ENCODE results near the gene BNIP1.

Gene BNIP1

DNA sequence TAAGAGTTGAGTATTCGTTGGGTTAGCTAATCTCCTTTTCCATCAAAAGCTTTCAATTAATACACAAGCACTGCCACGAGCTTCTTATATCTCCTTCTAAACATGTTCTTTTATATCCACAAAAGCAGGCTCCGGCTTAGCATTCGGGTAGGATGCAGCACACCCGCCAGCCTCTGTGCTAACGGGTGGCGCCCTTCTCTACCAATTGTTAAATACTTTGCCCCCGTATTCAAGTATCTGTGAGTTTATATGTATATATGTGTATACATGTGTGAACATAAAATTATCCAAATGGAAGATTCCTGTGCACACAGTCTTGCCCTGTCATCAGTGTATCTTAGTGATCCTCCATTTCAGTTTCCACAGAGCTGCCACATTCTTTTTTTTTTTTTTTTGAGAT is 27.8 kb downstream of the BNIP1 start:
- no peak for DNase-seq

DNA sequence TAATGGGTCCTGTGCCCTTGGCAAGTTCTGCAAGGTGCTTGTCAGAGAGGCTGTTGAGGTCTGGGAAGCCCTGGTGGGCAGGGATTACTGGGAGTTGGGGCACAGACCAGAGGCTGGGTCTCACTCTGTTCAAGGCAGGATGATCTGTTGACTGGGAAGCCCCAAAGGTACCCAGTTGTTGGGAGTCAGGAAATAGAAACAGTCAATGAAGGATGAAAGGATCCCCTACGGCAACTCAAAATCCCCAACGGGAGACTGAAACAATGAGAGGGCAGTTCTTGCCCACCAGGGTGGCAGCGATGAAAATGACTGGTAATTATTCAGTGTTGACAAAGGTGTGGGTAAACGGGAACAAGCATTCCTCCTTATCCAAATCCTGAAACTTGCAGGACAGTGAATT is 31.2 kb downstream of the BNIP1 start:
- no peak for DNase-seq

DNA sequence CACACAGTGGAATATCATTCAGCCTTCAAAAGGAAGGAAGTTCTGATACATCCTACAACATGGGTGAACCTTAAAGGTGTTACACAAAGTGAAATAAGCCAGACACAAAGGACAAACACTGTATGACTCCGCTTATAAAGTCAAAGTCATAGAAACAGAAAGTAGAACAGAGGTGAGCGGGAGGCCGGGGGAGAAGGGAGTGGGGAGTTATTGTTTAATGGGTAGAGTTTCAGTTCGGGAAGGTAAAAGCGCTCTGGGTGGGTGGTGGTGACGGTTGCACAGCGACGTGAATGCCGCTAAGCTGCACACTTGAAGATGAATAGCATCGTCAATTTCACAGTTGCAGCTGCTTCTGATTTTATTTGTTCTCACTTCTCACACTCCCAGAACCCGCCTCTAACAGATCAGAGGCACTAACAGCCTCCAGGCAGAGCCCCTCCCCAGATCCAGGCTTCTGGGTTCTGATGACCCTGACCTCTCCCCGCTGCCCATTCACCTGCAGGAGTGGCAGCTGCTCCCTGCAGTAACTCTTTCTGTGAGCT is 34.1 kb downstream of the BNIP1 start:
- DNase-seq, result no peak

DNA sequence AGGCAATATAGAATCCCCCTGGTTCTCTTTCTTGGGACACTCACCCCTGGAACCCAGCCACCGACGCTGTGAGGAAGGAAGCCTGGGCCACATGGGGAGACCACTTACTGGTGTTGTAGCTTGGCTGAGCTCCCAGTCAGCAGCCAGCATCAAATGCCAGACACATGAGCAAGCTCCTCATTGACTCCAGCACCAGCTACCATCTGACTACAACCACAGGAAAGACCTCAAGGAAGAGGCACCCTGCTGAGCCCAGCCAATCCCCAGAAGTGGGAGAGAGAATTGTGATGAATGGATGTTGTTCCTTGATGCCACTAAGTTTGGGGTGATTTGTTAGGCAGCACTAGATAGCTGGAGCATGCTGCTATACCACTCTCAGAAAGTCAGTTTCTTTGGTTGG is 36.0 kb downstream of the BNIP1 start:
- DNase-seq, result no peak

DNA sequence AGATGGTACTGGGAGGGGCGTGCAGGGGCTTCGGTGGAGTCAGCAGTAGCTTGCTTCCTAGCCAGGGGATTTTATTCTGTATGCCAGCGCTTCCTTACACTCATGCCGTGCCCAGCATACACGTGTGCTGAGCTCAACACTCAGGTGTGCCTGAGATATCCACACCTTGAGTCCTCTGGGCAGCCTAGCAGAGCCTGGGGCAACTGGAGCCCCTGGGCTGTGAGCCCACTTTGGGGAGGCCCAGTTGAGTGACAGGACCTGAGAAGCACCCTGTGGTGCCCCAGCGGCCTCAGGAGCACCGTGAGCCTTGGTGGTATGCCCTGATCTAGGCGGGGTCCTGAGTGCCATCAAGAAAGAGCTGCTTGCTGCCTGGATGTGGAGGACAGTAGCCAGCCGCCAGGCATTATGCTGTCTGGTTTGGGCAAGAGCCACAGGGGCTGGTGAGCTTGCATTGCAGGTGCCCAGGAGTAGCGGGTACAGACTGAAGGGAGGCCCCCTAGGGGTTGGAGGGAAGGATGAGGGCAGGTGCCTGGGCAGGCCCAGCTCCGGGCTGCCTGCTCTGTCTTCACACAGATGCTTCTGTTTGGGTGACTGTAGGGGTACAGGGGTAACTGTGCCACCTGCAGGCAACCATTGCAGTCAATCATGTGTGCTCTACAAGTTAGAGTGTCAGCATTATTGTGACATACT is 42.9 kb downstream of the BNIP1 start:
- no peak for DNase-seq

DNA sequence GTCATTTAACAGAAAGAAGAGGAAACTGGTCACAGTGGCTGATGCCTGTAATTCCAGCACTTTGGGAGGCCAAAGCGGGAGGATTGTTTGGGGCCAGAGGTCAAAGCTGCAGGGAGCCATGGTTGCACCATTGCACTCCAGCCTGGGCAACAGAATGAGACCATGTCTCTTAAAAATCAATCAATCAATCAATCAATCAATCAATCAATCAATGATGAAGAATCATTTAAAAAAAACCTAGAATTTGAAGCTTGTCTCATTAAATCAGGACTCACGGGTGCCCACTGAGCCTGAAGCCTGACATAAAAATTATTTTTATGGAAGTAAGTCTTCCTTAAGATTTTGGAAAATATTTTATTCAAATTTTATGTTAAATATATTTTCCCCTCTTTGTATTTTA is 43.9 kb downstream of the BNIP1 start:
- no peak for DNase-seq

DNA sequence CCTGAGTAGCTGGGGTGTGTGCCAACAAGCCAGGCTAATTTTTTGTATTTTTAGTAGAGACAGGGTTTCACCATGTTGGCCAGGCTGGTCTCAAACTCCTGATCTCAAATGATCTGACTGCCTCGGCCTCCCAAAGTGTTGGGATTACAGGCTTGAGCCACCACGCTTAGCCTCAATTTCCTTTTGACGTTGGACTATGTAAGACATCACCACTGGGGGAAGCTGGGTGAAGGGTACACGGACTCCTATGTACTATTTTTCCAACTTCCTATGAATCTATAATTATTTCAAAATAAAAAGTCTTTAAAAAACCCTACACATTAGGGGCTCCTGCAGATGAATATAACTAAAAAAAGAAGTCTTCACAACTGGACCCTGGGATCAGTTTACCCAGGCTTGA is 46.7 kb downstream of the BNIP1 start:
- DNase-seq, result no peak

DNA sequence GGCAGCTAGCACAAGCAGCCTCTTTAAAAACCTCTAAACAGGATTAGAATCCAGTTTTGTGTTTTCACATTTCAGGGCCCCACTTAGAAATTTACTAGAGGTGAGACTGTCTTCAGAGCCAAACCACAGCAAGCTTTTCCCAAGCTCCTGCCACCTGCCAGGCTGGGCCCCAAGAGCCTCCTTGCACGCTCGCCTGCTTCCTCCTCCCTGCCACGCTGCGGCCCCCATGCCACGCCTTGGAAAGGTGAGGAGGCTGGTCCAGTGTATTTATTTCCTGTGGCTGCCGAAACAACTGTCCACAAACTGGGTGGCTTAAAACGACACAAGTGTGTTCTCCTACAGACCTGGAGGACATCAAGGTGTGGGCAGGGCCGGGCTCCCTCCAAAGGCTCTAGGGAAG is 47.2 kb downstream of the BNIP1 start:
- DNase-seq, result no peak

DNA sequence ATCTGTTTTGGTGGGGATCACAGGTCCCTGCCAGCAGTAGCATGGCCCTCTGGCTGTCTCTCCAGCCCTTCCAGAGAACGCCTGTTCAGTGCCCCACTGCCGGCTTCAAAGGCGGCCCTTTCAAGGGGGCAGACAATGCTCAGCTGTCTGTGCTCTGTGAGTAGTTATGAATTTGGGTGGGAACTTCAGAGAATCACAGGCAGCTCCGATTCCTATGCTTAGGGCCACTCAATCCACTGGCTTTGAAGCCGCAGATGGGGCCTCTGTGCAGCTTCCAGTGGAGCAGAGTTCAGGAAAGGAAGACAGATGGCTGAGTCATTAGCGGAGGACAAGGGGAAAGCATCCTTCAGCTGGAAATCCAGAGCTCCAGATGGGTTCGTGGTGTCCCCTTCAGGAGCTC is 48.2 kb downstream of the BNIP1 start:
- DNase-seq, result no peak

DNA sequence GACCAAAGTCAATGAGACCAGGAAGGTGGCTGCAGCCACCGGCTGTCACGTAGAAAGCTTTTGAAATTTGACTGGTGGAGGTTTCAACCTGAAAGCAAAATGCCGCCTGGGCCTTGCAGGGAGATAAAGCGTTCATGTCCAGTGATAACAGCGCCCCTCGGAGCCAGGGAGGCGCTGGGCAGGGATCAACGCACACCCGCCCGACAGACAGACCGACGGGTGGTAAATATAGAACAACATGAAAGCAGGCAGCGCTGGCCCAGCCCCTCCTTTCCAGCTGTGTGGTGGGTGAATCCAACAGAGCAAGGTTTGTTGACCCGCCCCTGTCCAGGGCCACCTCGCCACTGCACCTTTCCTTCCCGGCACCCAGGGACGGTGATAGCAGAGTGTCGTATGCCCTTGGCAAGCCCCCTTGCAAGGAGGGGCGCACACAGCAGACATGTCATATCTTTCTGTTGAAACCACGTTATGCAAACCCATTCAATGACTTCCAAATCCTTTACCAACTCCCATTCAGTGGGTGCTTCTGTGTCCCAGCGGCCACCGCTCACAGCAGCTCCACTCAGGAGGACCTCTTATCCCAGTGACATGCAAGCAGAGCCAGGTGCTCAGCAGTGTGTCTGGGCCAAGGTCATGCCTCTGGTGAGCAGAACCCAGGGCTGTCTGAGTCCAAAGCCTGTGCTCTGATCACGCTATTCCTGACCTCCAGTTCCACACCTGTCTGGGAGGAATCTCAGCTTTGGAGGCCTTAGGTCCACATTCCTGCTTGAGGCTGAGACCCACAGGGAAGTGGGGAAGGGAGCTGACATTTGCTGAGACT is 52.0 kb downstream of the BNIP1 start:
- no peak for DNase-seq

DNA sequence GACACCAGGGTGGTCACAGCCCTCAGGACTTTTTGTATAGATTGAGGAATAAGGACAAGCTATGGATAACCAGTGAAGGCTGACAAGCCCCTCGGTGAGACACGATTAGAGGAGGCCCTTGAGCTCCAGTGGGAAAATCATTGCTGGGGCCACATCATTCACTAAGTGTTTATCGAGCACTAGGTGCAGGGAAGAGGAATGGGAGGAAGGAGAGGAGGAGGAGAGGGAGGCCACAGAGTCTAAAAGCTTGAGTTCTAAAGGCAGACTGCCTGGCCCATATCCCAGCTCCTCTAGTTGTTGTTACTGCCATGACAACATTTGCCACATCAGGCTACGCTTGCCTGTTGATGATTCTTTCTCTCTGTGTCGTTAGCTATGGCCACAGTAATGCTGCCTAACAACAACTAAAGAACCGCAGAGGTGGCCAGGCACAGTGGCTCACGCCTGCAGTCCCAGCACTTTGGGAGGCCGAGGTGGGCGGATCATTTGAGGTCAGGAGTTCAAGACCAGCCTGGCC is 53.1 kb downstream of the BNIP1 start:
- DNase-seq, result no peak

DNA sequence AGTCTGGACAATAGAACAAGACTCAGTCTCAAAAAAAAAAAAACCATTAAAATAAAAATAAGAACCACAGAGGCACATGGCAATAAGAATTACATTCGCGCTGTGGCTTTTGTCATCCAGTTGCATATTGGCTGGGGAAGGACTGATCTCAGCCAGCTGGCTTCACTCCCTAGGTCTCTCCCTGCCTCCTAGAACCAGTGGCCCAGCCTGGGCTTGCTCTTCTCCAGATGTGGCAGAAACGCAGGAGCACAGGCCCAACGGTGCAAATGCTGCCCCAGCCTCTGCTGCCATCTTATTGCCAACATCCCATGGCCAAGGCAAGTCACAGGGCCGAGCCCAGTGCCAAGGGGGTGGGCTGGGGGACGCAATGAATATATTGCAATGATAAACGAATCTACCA is 53.7 kb downstream of the BNIP1 start:
- no peak for DNase-seq

DNA sequence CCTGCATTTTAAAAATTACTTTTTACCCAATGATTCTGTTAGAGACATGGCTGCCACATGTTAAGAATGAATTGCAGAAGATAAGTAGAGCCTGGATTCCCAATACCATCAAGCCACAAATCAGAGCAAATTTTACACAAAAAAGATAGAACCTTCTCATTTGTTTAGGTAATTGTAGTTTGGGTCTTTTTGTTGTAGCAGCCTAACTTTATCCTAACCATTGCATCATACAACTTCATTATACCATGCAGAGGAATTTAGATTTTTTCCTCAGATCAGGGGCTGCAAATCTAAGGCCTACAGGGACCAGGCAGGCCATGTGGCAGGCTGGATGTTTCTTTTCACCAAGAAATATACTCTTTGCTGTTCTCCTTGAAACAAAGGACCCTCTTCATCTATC is 56.0 kb downstream of the BNIP1 start:
- DNase-seq, result no peak

DNA sequence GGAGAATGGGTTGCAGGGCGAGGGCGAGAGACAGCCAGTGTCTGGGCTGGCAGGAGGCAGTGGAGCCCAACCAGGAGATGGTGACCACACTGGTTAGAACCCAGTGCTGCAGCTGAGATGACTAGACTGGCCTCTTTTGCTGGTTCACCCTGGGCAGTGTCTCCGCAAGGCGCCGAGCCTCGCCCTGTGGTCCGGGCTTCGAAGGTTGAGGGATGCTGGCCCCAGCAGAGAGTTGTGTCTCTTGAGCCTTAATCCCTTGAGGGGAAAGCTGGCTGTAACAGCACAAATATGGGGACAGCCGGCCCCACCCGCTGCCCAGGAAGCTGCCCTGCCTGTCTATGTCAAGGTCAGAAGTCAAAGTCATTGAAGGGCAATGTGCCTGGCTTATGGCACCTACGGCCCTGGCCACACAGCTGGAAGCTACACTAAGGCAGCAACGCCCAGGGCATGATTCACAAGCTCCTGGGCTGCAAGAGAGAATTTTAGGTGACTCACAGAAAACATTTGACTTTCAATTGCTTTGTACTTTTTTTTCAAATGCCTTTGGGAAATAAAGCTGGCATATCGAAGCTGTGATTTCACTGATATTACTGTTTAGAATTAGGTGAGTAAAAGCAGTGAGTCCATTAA is 57.4 kb downstream of the BNIP1 start:
- DNase-seq, result no peak

DNA sequence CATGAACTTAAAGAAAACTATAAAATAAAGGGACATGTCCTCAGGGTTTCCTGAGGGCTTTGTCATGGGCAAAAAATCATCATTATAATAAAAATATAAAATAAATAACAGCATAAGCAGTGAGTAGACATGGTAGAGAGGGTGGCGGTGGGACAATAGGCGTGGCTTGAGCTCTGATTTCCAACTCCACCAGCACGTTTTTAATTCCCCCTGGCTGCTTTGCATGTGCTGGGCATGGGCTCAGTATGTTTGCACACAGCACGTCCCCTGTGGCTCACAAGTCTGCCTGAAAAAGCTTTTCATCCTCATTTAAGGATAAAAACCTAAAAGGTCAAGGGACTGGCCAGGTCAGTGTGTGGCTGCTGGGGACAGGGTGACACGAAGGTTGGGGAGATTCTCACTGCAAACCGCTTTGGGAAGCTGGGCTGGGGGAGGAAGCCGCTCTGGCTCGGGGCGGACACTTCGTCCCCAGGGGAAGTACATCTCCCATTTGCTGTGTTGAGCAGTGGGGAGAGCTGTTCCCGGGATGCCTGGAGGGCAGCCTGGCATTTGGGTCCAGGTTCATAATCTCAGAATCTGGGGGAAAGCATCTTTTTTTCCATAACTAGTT is 58.0 kb downstream of the BNIP1 start:
- no peak for DNase-seq

DNA sequence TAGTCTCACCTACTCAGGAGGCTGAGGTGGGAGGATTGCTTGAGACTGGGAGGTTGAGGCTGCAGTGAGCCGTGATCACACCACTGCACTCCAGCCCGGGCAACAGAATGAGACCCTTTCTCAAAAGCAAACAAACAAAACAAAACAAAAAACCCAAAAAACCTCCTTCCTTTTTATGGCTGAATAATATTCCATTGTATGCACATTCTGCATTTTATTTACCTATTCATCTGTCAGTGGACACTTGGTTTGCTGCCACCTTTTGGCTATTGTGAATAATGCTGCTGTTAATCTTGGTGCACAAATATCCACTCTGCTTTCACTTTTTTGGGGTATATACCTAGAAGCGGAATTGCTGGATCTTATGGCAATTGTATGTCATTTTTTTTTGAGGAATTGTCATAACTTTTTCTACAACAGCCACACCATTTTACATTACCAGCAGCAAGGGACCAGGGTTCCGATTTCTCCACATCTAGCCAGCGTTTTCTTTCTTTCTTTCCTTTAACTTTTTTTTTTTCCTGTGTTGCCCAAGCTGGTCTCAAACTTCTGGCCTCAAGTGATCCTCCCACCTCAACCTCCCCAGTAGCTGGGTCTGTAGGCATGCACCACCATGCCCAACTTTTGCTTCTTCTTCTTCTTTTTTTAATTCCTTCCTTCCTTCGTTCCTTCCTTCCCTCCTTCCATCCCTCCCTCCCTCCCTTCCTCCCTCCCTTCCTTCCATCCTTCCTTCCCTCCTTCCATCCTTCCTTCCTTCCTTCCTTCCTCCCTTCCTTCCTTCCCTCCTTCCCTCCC is 60.1 kb downstream of the BNIP1 start:
- no peak for DNase-seq

DNA sequence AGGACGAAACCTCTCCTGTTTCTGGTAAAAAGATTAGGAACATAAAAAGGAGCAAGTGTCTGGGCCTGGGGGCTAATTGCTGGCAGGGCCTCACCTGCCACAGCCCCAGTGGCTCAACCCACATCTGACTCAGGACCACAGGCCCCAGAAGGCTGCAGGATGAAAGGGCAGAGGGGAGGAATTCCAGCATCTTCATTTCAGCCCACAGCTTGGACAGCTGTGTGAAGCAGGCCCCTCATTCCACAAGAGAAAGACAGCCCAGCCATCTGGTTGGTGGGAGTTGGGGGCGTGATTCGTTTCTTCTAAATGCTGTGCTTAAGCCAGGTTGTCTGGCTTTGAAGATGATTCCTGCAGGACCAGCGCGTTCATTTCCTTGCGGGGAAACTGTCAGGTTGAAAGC is 61.6 kb downstream of the BNIP1 start:
- DNase-seq, result no peak

DNA sequence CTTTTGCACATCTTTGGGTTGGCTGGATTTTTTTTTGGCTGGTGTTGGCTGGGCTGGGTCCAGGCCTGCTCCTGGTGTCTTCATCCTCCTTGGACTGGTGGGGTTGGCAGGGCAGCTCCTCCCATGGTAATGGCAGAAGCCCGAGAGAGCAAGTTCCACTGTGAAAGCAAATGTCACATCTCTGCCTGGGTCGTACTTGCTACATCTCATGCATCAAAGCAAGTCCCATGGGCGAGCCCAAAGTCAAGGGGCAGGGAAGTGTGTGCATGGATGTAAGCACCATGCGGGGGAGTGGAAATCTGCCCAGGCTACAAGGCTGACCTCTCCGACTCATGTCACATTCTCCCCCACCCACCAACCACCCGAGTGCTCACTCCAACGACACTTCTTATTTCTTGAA is 64.0 kb downstream of the BNIP1 start:
- DNase-seq, result no peak

DNA sequence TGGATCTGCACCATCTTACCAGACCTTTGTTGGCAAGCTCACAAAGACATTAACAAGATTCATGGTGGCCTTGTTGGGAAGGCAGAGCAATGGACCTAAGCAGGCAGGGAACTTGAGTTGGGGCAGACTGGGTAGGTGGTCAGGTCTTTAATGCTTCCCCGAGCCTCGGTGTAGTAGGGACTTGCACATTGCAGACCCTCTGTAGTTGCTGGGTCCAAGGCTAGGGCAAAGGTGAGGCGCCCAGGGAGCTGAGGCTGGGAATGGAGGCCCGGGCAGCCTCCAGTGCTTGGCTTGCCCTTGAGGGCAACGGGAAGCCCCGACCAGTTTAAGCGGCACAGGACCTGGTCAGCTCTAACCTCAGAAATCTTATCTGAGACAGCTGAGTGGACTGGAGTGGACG is 66.5 kb downstream of the BNIP1 start:
- DNase-seq, result no peak

DNA sequence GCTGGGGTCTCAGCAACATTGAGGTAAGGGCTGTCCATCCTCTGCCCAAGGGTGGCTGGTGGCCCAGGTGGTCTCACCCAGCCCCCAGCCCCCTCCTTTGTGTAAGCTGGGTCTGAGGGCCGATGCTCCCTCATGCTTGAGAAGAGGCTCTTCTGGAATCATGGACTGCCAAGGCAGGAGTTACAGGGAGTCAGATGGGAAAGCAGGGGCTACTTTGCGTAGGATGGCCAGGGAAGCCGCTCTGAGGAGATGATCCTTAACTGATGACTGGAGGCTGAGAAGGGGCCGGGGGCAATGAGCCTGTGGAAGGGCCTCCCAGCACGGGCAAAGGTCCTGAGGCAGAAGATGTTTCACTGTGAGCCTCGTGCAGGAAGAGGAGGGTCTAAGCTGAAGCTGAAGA is 67.0 kb downstream of the BNIP1 start:
- DNase-seq, result no peak

DNA sequence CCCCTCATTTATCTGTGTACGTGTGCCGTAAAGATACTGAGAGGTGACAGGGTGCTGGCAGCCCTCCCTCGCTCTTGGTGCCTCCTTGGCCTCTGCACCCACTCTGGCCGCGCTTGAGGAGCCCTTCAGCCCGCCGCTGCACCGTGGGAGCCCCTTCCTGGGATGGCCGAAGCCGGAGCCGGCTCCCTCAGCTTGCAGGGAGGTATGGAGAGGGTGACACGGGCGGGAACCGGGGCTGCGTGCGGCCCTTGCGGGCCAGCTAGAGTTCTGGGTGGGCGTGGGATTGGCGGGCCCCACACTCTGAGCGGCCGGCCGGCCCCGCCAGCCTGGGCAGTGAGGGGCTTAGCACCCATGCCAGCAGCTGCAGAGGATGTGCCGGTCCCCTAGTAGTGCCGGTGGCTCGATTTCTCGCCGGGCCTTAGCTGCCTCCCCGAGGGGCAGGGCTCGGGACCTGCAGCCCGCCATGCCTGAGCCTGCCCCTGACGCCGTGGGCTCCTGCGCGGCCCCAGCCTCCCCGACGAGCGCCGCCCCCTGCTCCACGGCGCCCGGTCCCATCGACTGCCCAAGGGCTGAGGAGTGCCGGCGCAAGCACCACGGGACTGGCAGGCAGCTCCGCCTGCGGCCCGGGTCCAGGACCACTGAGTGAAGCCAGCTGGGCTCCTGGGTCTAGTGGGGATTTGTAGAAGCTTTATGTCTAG is 69.1 kb downstream of the BNIP1 start:
- no peak for DNase-seq
